Activated CD4-positive, CD25-positive, alpha-beta regulatory T cell (primary cell): ENCODE measurements around the gene FCMR.
"Not testable (repeated sequence)": the region's sequence is repeated elsewhere in the genome, so short reads cannot be mapped to it uniquely, and the experiment has no call there.

ENCODE experiments used
- DNase-seq, 4 experiments: peaks; one replicate each; lab custom pipeline; 2025; lab: John Stamatoyannopoulos, UW

The FCMR gene

DNA sequence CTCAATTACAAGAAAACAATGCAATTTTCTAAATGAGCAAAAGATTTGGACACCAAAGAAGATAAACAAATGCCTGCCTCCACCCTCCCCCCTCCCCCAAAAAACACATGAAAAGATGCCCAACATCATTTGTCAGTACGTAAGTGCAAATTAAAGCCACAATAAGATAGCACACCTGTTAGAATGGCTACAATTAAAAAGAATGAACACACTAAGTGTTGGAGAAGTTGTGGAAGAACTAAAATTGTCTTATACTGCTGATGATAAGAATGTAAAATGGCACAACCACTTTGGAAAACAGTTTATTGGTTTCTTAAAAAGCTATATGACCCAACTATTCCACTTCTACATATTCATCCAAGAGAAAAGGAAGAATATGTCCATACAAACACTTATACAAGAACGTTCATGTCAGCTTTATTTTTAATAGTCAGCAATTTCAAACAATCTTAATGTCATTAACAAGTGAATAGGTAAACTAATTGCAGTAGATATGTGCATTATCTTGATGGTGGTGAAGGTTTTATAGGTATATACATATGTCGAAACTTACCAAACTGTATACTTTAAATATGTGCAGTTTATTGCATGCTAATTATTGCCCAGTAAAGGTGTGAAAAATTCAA, 45.9 kb downstream of the FCMR start:
- DNase-seq: no peak

DNA sequence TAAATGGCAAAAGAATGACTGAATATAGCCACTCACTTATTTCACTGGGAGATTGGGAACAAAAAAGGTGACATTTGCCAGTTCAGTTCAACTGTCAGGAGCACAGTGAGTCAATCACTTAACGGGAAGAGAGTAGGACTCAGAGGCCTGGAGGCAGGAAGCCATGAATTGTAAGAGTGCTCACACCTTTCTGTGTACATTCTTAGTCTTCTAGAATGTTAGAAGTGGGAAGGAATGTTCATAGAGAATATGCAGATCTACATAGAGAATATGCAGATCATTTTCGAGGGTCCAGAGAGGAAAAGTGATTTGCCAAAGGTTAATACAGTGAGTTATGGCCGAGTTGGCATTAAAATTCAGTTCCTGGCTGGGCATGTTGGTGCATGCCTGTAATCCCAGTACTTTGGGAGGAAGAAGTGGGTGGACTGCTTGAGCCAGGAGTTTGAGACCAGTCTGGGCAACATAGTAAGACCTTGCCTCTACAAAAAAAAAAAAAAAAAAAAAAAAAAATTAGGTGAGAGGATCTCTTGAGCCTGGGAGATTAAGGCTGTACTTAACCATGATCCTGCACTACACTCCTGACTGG, 48.0 kb downstream of the FCMR start:
- DNase-seq: no peak

DNA sequence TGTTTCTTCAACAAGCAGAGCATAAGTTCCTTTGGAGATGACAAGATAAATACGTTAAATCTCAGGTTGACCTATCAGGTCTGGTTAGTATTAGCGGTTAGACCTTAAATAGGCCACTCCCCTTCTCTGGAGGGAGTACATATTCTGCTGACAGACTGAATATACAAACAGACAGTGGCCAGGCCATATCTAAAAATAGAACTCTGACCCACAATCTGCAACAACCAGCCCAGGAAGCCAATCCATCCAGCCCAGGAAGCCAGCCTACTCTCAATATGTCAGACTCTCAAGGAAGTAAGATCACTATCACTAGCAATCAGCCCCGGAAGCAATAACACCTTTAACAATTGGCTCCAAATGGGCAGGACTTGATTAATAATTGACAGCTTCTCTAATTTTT, 49.6 kb downstream of the FCMR start:
- no peak for DNase-seq

DNA sequence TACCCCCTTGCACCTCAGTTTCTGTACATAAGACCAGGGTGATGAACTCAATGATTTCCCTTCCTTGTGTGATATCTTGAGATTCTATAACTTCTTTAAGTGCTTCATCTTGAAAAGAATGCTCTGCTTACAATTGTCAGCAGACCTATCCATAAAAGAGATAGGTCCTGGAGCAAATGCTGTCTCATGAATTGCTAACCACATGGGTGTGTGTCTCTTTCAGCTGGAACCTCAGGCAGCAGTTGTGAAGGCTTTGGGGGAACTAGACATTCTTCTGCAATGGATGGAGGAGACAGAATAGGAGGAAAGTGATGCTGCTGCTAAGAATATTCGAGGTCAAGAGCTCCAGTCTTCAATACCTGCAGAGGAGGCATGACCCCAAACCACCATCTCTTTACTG, 53.5 kb downstream of the FCMR start:
- DNase-seq: no peak

DNA sequence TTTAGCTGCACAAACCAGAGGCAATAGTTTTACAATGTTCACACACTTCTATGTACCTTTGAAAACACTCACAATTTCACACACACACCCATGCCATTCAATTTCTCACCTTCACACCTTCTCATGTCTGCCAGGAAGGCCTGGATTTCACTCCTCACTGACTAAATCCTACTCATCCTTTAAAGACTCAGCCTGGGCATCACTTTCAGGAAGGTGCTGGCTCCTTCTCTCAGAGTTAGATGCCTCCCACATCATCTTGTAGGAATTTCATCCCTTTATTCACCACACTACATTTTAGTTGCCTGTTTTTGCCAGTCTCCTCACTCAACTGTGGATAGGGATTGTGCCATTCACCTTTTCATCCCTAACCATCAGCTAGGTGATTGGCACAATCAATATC, 54.0 kb downstream of the FCMR start:
- DNase-seq: no peak

GRCh38 chr1:206867239-206867638, 54.5 kb downstream of the FCMR start:
- DNase-seq: no peak

- no peak for DNase-seq
These were observed 55.7 kb downstream of the FCMR start for GRCh38 chr1:206866062-206866461.

DNA sequence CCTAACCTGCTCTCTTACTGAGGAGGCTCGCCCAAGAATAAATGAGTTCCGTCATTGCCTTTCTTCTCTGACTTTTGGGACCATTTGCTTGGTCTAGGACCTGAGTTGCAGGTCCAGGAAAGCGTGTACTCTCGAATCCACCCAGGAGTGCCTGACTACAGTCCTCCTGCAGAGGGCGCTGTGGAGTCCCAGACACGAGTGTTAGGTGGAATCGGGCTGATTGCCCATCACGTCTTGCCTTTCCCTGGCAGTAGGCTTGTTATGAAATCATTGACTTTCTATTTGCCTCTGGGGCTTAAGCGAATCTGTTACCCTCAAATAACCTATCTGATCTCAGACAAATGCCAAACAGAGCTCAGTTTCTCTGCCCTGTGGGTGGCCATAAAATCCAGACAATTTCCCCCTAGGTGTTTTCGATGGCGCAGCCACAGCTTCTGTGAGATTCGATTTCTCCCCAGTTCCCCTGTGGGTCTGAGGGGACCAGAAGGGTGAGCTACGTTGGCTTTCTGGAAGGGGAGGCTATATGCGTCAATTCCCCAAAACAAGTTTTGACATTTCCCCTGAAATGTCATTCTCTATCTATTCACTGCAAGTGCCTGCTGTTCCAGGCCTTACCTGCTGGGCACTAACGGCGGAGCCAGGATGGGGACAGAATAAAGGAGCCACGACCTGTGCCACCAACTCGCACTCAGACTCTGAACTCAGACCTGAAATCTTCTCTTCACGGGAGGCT, 56.6 kb downstream of the FCMR start, which contains the start of gene IL20:
Gene IL20 (plus strand): TSS at position 685 of the 733 bp plus-strand sequence. CDS start 230 bp downstream, outside the sequence.
- DNase-seq: peak; percentile 65 to 82 (median 75)

- DNase-seq: no peak
These were observed 58.5 kb downstream of the FCMR start for GRCh38 chr1:206863266-206863665.

DNA sequence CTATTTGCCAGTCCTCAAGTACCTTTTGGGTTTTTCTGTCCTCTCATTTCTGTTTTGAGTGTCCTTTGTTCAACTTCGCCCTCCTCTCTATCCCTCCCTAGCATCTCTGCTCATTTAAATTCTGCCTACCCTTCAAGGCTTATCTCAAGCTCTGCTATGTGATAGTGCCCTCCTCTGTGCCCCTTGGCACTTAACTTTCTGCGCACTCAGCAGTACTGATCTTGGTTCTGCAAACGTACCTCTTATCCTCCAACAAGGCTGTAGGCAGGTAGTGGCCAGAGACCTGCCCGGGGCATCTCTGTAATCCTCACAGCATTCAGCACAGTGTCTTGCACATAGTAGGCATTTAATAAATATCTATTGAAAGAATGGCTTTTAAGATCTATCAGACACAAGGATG, 61.6 kb downstream of the FCMR start:
- no peak for DNase-seq

DNA sequence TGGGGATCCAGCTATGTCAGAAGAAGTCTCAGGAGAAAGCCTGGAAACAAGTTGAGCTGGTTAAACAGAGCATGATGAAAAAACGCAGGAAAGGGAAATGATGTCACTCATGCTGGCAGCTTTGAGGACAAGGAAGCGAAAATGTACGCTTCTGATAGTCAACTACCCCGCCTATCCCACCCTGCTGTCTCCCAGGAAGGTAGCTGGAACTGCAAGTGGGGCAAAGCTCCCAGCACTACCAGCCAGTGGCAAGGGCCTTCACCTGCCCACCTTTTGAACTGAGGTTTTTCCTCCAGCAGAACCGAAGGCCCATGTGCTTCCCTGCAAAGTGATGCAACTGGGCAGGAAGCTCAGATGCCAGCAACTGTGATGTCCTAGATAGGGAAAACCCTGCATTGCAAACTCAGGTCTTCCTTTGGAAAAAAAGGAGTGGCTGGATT, 62.6 kb downstream of the FCMR start:
- DNase-seq: no peak

DNA sequence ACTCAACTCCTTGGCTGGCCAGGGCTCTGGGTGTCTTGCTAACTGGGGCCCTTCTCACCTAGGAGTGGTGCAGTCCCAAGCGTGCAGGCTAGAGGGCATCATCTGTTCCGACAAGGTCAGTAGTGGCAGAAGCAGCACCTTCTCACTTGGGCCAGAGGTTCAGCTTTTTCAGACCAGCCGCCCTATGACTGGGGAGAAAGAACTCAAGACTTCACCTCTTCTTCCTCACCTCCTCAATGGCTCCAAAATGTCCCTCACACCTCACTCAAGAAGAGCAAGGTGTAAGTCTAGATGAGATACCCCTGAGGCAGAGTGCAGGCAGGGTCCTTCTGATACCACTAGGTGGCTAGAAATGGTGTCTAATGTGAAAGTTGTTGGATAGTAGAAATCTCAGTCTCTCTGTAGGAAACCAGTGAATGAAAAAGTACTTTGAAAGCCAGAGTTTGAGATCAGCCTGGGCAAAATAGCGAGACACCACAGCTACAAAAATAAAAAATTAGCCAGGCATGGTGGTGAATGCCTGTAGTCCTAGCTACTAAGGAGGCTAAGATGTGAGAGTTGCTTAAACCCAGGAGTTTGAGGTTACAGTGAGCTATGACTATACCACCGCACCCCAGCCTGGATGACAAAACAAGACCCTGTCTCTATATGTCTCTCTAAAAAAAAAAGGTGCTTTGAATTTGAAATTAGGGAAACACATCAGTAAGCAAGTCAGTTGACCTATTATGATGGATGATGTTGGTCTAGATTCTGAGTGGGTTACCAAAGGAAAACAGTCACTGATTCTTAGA, 64.9 kb downstream of the FCMR start:
- DNase-seq: no peak

GRCh38 chr1:206855859-206856258, 65.9 kb downstream of the FCMR start:
- DNase-seq: no peak

DNA sequence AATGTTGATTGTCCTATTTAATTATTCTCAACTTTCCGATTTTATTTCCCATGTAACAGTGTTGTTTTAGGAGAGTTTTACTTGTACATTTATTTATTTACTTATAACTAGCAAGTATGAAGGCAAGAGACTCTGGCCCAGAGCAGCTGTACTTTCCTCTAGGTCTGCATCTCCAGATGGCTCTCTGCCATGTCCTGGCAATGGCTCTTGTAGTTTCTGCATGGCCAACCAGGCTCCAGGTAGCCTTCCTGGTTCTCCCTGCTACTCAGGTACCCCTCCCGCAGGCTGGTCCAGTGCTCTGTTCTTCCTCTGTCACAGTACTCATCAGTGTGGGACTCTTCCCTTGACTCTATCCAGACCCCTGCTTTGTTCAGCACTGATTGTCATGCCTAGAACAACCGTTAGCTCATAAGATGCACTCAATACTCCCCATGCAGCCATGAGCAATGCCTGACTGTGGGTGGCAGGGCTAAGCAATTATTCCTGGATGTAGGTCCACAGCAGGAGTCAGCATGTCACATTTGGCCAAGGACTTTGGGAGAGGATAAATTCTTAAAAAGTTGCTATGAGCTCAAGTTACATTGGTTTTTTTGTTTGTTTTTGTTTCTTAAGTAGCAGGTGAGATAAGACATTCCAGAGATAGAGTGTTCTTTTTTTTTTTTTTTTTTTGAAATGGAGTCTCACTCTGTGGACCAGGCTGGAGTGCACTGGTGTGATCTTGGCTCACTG, 67.2 kb downstream of the FCMR start:
- DNase-seq: no peak

DNA sequence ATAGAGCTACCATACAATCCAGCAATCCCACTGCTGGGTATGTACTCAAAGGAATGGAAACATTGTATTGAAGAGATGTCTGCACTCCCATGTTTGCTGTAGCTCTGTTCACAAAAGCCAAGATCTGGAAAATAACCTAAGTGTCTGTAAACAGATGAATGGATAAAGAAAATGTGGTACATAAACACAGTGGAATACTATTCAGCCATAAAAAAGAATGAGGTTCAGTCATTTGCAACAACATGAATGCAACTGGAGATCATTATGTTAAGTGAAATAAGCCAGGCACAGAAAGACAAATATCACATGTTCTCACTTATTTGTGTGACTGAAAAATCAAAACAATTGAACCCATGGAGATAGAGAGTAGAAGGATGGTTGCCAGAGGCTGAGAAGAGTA, 68.0 kb downstream of the FCMR start:
- not testable (repeated sequence) for DNase-seq
